BJ (cell line): ENCODE results near the gene LAMA4. TPM values are rescaled to one million over a fixed set of nuclear protein-coding genes. Genes with fewer than 3 reads are reported as not detected.

Source experiments
- CTCF ChIA-PET: fragments of 350-600 bp; formaldehyde crosslinking; extraction: SDS; loops from one replicate; lab custom pipeline; 2021; ENCODE audit warnings: antibody characterized with exemption, inconsistent platforms; lab: Yijun Ruan, JAX
- POLR2A ChIA-PET: fragments of 300-600 bp; sonication (Branson Sonifier 250); formaldehyde crosslinking; extraction: SDS; loops from one replicate; lab custom pipeline; 2021; ENCODE audit warnings: antibody characterized with exemption; lab: Charles Lee
- DNase-seq: peaks from one replicate; pipeline ENCODE4 v3.0.0-alpha.2; 2011; ENCODE audit warnings: low read depth
- H3K27me3 ChIP-seq: 2 replicates; pipeline ENCODE4 v1.6.0; 2011; ENCODE audit warnings: low read length; ENCODE audit not compliant: control insufficient read depth, insufficient read depth
- H3K36me3 ChIP-seq: 2 replicates; pipeline ENCODE4 v1.5.1; 2011; ENCODE audit warnings: low read length; ENCODE audit not compliant: control insufficient read depth, insufficient read depth
- H3K4me3 ChIP-seq: 2 replicates; pipeline ENCODE4 v1.5.1; 2011; ENCODE audit warnings: low read depth, mild to moderate bottlenecking, control low read depth, low read length
- CTCF ChIP-seq: IDR thresholded peaks from 2 replicates; pipeline ENCODE4 v1.5.1; 2011; ENCODE audit warnings: low read depth, mild to moderate bottlenecking, control low read depth, inconsistent platforms, low read length, moderate library complexity; ENCODE audit not compliant: insufficient read depth
- polyA plus RNA-seq: library from polyadenylated mRNA; depleted of rRNA; stranded (reverse); fragments of >200 nt; gene quantifications from 2 replicates; pipeline ENCODE4 v1.2.3, GENCODE V29; 2011

Gene LAMA4
- polyA plus RNA-seq, 1 experiment: 301 TPM

GRCh38 chr6:112197636-112198035 lies 56.7 kb downstream of the LAMA4 start:
- CTCF ChIA-PET: interaction anchor here (0.8 kb wide), 1 partner anchor 44 kb away, joined by 3 read pairs; no protein-coding TSS in a partner anchor

GRCh38 chr6:112196306-112196705 lies 58.1 kb downstream of the LAMA4 start:
- POLR2A ChIA-PET: no interaction called here
- no peak for TF ChIP-seq CTCF
- peaks cover 5% of the 10 kb centered on the region for H3K36me3 ChIP-seq
- CTCF ChIA-PET: interaction anchor here (1.7 kb wide), 1 partner anchor 17 kb away, joined by 3 read pairs; no protein-coding TSS in a partner anchor
- no peak overlapping the region for H3K4me3 ChIP-seq
- H3K27me3 ChIP-seq: no peaks in the 10 kb centered on the region
- DNase-seq: no peak

More at GRCh38 chr6:112197636-112198035, 56.7 kb downstream of the LAMA4 start:
- H3K27me3 ChIP-seq: no peaks in the 10 kb centered on the region
- peaks cover under 1% of the 10 kb centered on the region; the same call in 1 of the 2 replicates for H3K36me3 ChIP-seq
- DNase-seq: no peak
- TF ChIP-seq CTCF: no peak
- H3K4me3 ChIP-seq: no peak overlapping the region
- POLR2A ChIA-PET: no interaction called here

- POLR2A ChIA-PET: no interaction called here
- no peak for TF ChIP-seq CTCF
- H3K4me3 ChIP-seq: no peak overlapping the region
- DNase-seq: no peak
- no peaks in the 10 kb centered on the region for H3K27me3 ChIP-seq
- CTCF ChIA-PET: interaction anchor here (1.7 kb wide), 1 partner anchor 18 kb away, joined by 3 read pairs; no protein-coding TSS in a partner anchor
- peaks cover 5% of the 10 kb centered on the region for H3K36me3 ChIP-seq
These were observed 59.2 kb downstream of the LAMA4 start for GRCh38 chr6:112195166-112195565.

GRCh38 chr6:112194511-112194910 lies 59.9 kb downstream of the LAMA4 start:
- H3K36me3 ChIP-seq: peaks cover 5% of the 10 kb centered on the region
- no peak for DNase-seq
- CTCF ChIA-PET: interaction anchor here (1.7 kb wide), 1 partner anchor 19 kb away, joined by 3 read pairs; no protein-coding TSS in a partner anchor
- no peaks in the 10 kb centered on the region for H3K27me3 ChIP-seq
- POLR2A ChIA-PET: no interaction called here
- no peak overlapping the region for H3K4me3 ChIP-seq
- TF ChIP-seq CTCF: no peak

GRCh38 chr6:112193535-112194051 lies 60.8 kb downstream of the LAMA4 start:
- TF ChIP-seq CTCF: no peak
- ChIA-PET CTCF (interaction anchor here (0.5 to 1.0 kb wide), 2 partner anchors 14 to 102 kb away, joined by 3 to 4 read pairs; no protein-coding TSS in a partner anchor), POLR2A (no interaction called here)
- DNase-seq: no peak
- no peaks in the 10 kb centered on the region for H3K27me3 ChIP-seq
- H3K36me3 ChIP-seq: peaks cover 5% of the 10 kb centered on the region
- no peak overlapping the region for H3K4me3 ChIP-seq
